Measurements from ENCODE around the gene RAMP2.
"Not testable (repeated sequence)": the region's sequence is repeated elsewhere in the genome, so short reads cannot be mapped to it uniquely, and the experiment has no call there.

Gene RAMP2

DNA sequence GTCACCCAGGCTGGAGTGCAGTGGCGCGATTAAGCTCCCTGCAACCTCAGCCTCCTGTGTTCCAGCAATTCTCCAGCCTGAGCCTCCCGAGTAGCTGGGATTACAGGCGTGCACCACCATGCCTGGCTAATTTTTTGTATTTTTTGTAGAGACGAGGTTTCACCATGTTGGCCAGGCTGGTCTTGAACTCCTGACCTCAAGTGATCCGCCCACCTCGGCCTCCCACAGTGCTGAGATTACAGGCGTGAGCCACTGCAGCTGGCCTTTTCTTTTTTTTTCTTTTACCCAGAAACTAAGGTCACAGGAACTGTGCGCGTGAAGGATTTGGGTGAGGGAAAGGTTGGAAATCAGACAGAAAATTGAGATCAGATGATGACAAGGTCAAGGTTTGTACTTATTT, 8.9 kb downstream of the RAMP2 start:
- DNase-seq: not testable (repeated sequence)

DNA sequence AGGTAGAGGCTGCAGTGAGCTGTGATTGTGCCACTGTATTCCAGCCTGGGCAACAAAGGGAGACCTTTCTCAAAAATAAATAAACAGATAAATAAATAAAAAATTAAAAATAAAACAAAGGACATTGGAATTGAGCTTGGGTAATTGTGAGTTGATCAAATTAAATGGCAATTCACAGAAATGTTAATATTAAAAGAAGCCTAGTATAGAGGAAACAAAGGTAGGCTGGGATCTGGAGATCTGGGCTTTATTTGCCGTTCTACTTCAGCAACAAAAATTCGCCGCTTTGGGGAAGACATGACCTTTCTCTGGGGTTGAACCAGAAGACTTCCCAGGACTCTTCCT, 11.9 kb downstream of the RAMP2 start:
- DNase-seq: no peak

DNA sequence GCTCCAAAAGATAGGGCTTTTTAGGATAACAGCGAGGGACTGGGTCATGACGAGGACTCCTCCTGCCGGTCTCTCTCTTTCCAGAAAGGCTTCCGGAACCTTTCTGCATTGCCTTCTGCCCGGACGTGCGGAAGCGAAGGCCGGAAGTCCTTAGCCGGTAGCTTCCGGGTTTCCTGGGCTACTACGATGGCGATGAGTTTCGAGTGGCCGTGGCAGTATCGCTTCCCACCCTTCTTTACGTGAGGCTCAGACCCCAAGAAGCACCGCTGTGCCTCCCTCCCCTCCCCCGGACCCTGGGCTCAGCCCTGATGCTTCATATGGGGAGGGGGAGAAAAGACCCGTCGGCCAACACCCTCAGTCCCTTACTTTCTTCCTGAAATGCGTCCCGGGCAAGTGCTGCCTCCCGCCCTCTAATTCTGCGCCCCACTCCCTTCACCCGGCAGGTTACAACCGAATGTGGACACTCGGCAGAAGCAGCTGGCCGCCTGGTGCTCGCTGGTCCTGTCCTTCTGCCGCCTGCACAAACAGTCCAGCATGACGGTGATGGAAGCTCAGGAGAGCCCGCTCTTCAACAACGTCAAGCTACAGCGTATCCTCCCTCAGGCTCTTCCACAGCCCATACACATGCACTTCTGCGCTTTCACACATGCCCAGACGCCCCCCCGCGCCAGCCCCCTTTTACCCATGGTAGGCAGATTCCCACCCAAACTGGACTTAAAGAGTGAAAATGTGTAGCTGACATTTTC, 12.4 kb downstream of the RAMP2 start, which contains the start of gene VPS25:
Gene VPS25, plus strand, starts transcription at position 160 of the 746 bp plus-strand sequence. Its CDS starts 27 bp downstream, at position 187.
- DNase-seq: peak; percentile 80 to 83

DNA sequence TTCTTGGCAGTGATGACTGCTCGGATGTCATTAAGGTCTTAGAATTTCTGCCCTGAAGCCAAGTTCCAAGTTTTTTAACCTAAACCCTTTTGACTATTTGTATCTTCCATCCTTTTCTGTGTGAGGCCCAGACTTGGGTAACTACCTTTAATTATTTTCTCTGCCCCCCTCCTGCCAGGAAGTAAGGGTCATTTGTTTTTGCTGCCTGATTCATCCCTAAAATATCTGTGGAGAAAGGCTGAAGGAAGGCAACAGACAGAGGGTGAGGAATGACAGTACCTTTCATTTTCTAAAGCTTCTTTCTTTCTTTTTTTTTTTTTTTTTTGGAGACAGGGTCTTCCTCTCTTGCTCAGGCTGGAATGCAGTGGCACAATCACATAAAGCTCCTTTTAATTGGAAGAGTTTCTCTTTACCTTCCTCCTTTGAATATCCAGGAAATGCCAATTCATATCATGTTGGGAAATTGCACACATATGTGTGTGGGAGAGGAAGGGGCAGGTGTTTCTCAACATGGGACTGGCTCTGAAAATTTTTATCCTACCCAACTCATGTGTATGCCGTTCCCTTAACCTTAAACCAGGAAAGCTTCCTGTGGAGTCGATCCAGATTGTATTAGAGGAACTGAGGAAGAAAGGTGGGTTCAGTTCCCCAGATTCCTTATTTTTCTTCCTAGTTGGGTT, 13.2 kb downstream of the RAMP2 start:
- DNase-seq: no peak

DNA sequence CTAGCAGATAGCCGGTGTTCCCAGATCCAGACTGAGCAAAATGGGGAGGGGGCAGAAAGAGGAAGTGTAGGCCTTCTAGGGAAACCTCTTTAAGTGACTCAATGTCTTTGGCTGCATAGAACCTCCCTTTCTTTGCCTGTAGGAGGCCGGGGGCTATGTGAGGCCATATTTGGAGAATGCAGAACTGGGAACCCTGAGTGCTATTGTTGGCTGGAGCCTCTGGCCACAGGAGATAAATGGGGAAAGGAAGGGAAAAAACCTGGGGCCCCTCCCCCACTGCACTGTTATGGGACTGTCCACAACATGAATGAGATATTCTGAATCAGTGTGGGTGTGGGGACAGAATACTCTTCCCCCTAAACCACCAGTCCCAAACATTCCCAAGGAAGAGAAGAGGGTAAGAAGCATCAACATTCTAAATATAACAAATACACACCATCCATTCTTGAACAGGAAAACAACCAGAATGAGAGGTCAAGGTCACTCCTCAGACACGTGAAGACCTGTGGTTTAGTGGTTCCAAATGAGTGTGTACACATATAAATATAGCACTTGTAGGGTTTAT, 14.6 kb downstream of the RAMP2 start:
- no peak for DNase-seq

DNA sequence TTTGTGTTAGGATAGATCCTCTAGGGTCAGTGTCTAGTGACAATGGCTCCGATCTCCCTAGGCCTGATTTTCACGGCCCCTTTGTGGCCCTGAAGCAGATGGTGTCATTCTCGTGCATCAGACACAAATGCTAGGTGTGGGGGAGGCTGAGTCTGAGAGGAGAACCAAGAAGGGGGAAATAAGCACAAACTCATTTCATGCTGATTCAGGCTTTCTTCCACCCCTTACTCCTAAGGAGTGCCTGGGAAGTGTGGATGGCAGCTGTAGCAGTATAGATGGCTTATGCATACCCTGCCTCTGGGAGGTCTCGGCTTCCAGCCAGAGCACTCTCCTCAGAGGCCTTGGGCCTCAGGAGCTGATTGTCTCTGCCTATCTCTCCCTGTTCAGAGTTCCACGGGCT, 17.5 kb downstream of the RAMP2 start:
- DNase-seq: no peak

DNA sequence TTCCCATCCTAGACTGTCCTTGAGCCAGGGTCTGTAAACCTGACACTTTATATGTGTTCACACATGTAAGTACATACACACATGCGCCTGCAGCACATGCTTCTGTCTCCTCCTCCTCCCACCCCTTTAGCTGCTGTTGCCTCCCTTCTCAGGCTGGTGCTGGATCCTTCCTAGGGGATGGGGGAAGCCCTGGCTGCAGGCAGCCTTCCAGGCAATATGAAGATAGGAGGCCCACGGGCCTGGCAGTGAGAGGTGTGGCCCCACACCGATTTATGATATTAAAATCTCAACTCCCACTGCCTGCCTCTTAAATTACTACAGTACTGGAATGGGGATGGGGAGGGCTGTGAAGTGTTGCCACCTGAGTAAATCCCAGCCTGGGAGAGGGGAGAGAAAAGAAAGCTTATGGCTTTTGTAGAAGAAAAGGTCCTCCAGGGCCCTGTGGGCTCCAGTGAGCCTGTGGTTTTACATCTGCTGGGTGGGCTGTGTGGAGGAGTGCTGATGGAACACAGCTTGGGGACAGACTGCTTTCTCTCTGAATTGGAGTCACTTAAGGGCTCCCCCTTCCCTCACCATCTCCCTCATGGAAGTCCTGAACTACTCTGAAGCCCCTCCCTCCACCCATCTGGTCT, 18.4 kb downstream of the RAMP2 start:
- no peak for DNase-seq

DNA sequence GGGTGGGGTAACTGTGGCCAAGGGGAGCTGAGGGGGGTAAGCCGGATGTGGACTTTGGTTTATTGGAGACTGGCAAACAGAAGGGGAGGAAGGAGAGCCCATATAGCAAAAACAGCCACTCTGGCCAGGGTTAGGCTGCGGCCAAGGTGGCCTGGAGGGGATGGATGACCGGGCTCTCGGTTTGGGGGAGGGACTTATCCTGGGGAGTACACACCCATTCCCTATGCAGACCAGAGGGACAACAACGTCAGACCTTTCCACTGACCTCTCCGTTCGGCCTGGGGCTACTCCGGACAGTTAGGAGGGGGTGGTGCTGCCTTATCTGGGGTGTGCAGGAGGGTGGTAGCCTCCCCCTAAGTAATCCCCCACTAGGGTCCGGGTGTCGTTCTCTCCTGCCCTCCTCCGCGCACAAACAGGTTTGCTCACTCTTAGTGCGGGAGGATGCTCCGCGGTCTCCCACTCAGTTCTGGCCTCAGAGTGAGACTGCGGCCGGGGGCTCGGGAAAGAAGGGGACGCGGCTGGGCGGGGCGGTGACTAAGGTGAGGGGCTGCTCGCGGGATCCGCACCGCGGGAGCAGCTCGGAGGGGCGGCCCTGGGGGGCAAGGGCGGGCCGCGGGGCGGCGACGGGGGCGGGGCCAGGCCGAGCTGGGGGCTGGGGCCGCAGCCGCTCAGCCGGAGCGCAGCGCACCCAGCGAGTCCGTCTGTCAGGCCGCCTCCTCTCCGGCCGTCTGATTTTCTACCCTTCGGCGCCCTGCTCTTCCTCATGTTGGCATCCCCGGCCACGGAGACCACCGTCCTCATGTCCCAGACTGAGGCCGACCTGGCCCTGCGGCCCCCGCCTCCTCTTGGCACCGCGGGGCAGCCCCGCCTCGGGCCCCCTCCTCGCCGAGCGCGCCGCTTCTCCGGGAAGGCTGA, 19.2 kb downstream of the RAMP2 start, which contains the start of gene WNK4:
Gene WNK4, plus strand, starts transcription at position 675 of the 915 bp plus-strand sequence. Its CDS starts 89 bp downstream, at position 764.
- DNase-seq: no peak

DNA sequence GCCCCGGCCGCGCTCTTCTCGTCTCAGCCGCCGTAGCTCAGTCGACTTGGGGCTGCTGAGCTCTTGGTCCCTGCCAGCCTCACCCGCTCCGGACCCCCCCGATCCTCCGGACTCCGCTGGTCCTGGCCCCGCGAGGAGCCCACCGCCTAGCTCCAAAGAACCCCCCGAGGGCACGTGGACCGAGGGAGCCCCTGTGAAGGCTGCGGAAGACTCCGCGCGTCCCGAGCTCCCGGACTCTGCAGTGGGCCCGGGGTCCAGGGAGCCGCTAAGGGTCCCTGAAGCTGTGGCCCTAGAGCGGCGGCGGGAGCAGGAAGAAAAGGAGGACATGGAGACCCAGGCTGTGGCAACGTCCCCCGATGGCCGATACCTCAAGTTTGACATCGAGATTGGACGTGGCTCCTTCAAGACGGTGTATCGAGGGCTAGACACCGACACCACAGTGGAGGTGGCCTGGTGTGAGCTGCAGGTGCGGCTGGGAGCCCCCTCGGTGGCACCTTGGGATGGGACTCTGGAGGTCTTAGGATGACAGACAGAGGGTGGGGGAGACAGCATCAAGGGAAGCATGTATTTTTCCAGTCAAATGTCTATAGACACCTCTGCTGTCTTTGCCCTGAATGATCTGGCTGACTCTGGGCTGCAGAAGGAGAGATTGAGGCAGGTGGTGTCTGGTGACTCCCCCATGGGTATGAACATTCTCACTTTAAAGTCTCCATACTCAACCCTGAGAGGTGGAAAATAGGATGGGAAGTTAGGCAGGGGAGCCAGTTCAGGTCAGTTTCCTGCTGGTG, 20.0 kb downstream of the RAMP2 start:
- no peak for DNase-seq

DNA sequence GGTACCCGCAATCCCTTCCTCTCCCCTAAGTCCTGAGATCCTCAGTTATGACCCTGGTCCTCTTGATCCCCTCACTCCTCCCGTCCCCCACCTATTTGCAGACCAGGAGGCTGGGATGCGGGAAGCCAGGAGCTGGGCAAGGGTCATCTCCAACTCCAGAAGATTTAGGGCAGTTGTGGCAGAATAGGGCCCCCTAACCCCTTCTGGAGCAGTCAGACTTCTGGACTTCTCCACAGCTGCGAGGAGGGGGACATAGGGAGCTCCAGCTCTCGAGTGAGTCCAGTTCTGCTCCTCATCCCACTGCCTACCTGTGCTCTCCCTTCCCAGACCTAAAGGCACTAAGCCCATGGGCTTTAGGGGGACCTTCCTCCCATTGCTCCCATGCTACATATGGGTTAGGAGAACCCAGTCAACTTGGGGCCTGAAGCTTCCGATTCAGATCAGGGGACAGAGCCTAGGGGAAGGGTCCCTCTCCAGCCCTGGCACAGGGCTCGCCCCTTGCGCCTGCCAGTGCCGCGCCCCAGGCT, 20.7 kb downstream of the RAMP2 start:
- no peak for DNase-seq

DNA sequence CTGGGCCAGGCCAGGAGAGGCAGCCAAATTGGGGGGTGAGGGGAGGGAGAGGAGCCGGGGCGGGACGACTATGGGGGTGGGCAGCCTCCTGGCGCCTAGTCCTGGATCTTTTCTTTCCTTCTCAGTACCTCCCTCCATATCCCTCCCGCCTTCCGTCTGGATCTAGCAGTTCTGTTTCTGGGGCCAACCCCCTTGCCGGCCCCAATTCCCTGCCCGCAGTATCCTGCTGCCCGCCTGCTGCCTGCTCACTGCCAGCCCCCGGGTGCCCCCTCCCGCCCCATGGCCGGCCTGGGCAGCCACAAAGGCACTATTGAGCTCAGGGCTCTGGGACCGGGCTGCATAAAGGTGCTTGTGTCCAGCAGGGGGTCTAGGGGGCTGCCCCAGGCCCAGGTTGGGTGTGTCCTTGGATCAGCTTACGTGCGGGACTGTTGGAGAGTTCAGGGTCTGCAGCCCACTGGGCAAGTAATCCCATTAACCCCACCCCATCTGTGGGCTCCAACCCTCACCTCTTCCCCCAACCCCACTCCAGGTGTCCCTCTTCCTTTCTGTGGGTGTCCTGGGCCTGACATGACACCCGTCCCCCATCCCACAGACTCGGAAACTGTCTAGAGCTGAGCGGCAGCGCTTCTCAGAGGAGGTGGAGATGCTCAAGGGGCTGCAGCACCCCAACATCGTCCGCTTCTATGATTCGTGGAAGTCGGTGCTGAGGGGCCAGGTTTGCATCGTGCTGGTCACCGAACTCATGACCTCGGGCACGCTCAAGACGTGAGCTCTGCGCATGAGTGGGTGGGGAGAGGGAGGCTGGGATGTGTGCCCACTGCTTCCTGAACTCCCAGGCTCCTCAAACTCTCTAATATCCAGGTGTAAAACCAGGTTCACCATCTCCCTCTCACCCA, 21.4 kb downstream of the RAMP2 start:
- no peak for DNase-seq

DNA sequence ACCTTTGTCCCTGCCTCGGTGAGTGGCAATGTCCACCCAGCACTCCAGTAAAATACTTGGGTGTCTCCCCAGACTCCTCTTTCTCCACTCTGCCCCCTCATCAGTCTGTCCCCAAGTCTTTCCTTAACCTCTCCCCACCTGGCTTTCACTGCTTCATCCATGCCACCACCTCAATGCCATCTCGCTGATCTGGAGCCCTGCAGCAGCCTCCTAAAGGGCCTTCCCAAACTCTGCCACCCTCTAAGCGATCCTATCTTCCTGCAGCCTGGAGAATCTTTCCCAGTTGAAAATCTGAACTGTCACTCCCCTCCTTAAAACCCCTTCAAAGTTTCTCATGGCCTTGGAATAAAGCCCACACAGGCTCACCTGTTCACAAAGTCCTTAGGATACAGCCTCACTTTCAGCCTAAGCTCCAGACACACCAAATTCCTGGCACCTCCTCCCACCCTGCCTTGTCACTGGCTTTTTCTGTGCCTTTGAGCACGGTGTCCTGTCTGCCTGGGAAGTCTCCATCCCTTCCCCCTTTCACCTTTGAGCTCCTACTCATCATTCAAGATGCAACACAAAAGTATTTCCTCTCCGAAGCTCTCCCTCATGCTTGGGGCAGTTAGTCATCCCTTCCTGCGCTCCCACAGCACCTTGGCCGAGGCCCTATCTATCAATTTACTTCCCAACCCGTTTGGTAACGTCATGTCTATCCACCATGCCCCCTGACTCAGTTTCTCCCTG, 22.2 kb downstream of the RAMP2 start:
- DNase-seq: no peak

DNA sequence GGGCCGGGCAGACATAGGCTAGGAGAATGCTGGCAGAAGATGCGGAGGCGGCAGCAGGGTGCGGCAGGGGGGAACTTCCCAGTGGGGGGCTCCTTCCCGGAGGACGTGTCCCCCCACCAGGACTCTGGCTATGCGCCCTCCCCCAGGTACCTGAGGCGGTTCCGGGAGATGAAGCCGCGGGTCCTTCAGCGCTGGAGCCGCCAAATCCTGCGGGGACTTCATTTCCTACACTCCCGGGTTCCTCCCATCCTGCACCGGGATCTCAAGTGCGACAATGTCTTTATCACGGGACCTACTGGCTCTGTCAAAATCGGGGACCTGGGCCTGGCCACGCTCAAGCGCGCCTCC, 22.7 kb downstream of the RAMP2 start:
- DNase-seq: no peak

DNA sequence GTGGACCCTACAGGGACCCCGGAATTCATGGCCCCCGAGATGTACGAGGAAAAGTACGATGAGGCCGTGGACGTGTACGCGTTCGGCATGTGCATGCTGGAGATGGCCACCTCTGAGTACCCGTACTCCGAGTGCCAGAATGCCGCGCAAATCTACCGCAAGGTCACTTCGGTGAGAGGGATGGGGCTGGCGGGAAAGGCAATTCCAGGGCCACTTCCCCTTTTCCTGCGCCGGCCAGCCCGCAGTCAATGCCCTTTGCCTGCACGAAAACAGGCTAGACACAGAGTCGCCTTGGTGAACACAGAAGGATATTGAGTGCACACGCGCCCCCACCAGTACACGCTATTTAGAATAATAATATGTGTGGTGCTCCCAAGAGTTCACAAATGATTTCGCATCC, 23.4 kb downstream of the RAMP2 start:
- no peak for DNase-seq

DNA sequence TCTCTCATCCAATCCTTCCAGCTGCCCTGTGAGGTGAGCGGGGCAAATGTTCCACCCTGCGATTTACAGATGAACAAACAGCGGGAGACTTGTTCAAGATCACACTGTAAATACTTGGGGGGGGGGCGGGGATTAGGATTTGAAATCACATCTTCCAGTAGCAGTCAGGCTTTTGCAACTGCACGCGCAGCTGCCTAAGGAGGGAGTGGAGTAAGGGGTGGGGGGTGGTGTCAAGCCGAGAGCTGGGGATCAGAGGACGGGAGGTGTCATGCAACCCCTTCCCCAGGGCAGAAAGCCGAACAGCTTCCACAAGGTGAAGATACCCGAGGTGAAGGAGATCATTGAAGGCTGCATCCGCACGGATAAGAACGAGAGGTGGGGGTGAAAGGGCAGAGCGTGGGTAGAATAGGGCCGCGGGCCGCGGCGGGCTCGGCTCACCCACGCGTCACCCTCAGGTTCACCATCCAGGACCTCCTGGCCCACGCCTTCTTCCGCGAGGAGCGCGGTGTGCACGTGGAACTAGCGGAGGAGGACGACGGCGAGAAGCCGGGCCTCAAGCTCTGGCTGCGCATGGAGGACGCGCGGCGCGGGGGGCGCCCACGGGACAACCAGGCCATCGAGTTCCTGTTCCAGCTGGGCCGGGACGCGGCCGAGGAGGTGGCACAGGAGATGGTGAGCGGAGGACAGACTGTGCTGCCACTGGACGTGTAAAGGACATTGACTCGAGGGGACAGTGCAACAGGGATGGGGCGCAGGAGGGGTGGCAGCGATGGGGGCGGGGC, 24.0 kb downstream of the RAMP2 start:
- no peak for DNase-seq

DNA sequence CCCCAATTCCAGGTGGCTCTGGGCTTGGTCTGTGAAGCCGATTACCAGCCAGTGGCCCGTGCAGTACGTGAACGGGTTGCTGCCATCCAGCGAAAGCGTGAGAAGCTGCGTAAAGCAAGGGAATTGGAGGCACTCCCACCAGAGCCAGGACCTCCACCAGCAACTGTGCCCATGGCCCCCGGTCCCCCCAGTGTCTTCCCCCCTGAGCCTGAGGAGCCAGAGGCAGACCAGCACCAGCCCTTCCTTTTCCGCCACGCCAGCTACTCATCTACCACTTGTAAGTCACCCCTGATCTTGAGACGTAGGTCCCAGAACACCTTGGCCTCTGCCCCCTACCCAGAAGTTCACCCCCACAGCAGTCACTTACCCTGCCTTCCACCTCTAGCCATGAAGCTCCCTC, 26.2 kb downstream of the RAMP2 start:
- DNase-seq: no peak

DNA sequence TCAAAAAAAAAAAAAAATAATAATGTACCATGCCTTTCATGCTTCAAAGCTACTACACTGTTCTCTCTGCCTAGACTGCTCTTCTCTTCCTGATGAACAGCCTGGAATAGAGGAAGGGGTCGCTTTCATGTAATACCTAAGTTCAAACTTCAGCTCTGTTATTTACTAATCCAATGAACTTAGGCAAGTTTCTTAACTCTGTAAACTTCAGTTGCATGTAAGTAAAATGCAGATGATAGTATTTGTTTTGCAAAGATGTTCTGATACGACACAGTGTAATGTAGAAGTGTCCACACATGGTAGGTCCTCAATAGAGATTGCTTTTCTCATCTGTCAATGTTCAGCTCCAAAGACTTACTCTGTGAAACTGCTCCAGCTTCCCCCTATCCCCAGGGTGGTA, 30.9 kb downstream of the RAMP2 start:
- no peak for DNase-seq

DNA sequence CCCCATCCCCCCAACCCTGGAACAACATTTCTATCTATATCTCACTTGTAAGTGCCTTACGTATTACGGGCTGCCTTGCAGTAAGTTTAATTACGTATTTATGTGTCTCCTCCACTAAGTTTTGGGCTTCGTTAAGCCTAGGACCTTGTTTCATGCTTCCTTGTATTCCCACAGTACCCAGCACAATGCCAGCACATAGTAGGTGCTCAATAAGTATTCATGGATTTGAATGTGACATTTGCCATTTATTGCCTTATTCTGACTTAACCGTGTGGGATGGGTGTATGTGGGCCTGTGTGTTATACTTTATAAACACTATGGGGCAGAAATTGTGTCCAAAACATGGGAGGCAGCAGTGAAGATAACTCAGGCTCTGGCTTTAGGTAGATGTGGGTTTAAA, 31.5 kb downstream of the RAMP2 start:
- DNase-seq: no peak

DNA sequence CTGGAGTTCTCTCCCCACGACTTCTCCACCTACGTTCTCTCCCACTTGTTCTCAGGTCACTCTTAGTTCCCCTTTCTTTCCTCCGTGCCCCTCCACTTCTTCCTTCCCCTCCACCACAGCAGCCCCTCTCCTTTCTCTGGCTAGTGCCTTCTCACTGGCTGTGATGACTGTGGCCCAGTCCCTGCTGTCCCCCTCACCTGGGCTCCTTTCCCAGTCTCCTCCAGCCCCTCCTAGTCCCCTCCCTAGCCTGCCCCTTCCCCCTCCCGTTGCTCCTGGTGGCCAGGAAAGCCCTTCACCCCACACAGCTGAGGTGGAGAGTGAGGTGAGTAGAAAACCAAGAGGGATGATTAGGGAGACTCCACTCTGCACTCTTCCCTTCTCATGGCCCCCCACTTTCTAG, 34.0 kb downstream of the RAMP2 start:
- no peak for DNase-seq

Measured in CD4-positive, alpha-beta T cell treated with Interleukin-4 for 1 hour (primary cell).